HG03469 (cell line): ENCODE results near the gene KCNQ1.

Experiments used
- ATAC-seq: cut with Tn5 transposase; IDR thresholded peaks from one replicate; pipeline ENCODE4 v1.9.1; 2021; ENCODE audit warnings: mild to moderate bottlenecking, moderate library complexity, moderate number of reproducible peaks; ENCODE audit not compliant: unreplicated experiment

KCNQ1 gene

GRCh38 chr11:2781408-2782274, 336.8 kb downstream of the KCNQ1 start:
- no peak for ATAC-seq

- ATAC-seq: no peak
Observed at GRCh38 chr11:2782769-2783168, 338.0 kb downstream of the KCNQ1 start.

DNA sequence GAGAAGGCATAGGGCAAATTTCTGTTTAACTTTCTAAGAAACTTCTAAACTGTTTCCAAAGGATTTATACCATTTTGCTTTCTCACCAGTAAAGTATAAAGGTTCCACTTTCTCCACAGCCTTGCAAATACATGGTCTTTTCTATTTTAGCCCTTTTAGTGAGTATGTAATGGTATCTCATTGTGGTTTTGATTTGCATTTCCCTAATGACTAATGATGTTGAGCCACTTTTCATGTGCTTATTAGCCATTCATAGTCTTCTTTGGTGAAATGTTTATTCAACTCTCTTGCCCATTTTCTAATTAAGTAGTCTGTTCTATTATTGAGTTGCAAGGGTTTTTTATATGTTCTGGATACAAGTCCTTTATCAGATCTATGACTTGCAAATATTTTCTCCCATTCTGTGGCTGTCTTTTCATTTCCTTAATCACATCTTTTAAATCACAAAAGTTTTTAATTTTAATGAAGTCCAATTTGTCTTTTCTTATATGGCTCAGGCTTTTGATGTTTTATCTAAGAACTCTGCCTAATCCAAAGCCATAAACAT, 338.8 kb downstream of the KCNQ1 start:
- ATAC-seq: no peak

DNA sequence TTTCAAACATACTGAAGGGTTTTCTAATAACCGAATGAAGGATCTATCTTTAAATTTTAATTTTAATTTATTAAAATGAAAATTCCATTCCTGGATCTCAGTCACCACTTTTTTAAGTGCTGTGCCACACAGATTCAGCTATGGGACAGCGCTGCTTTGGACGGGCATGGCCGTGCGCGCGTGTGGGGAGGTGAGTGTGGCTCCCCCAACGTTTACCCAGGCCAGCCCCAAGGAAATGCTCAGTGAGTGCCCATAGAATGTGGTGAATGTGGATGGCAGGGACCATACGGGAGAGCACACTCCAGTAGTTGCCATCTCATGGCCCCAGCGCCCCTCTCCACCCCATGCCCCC, 343.0 kb downstream of the KCNQ1 start:
- ATAC-seq: no peak

DNA sequence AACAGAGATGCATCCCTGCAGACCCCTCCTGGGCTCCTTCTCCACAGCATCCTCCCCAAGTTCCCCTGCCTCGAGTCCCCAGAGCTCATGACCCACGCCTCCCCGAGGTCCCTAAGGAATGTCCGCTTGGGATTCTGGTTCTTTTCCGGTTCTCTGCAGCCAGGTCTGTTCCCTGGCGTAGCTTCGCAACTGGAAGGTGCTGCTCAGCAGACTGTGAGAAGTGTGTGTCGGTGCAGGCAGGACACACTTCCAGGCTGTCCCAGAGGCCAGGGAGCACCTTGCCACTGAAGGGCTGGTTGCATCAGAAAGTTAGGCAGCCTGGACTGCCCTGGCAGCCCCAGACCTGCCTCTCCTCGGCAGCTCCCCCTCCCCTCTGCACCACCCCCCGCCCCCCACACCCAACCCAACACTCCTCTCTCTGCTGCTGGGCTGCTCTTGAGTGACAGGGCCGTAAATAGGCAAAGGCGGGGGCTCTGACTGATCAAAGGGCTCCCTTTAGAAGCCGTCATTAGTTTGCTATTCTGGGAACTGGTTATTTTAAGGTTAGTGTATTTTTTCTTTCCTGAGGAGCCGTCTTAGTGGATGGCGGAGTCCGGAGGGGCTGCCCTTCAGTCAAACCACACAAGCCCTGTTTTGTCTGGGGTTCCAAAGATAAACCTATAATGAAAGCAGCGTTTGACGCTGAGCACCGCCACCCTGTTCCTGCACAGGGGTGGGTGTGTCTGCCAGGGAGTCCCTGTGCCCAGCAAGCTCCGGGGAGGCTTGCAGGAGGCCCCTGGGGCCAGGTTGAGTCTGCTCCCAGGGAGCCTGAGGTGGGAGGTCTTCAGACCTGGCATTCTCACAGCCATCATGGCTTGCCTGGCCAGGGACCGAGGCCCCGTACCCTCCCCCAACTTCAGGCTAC, 343.6 kb downstream of the KCNQ1 start:
- no peak for ATAC-seq

GRCh38 chr11:2789331-2789730, 344.5 kb downstream of the KCNQ1 start:
- no peak for ATAC-seq

- ATAC-seq: no peak
Observed at GRCh38 chr11:2789791-2790567, 345.2 kb downstream of the KCNQ1 start.

DNA sequence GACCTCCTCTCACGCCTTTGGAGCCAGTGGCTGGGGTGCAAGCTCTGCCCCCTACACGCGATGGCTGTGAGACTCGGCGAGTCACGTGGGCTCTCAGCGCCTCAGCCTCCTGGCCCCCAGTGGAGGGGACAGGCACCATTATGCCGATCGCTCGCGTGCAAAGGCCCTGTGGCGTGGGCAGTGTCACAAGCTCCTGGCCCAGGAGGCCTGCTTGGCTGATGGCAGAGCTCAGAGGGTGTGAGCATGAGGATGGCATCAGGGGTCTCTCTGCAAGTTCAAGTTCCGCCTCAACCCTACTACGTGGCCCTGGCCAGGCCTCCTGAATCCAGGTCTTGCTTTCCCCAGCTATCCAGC, 345.7 kb downstream of the KCNQ1 start:
- ATAC-seq: no peak

DNA sequence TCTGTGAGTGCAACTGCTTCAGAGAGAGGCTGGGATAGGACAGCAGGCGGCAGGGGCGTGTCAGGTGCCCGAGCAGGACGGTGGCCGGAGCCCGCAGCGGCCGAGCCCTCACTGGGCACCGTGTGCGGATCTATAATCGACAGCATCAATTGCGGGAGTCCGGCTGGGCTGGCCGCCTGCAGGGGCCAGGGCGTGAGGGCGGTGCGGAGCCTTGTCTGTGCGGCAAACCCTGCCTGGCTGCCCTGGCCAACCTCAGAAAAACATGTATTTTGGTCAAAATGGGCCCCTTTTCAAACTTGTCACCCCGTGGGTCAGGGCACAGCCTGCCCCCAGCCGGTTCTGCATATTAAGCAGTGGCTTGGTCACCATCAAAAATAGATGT, 346.3 kb downstream of the KCNQ1 start:
- ATAC-seq: no peak

DNA sequence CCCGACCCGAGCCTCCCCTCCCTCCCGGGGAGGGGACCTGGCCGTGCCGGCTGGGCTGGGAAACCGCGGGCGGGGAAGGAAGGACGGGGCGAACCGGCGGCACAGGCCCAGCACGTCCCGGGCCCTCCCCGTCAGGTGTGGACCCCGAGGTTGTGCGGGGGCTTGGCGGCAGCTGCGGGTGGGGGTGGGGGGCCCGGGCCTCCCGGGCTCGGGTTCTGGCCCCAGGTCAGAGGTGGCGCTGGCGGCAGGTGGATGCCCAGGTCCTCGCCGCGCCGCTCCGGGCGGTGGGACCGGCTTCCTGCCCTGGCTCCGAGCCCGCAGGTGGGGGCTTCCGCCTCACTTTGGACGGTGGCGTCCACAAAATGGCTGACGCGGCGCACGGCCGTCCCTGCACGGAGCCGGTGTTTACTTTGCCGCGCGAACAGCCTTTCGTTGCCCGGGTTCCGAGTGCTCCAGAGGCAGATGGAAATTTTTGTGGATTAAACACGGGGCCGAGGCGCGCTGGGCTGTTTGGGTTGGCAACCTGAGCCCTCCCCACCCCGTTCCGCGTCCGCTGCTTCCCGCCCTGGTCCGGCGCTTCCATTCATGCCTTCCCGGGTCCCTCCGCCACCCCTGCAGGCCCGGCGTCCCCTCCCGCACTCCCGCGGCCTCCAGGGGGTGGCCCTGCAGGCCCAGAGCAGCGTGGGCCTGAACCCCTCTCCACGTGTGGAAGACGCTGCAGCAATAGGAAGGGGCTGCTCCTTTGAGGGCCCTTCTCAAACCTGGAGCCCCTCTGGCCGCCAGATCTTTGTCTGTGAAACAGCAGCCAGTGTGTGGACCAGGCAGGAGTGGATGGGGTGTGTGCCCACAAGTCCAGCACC, 346.9 kb downstream of the KCNQ1 start:
- ATAC-seq: no peak

- no peak for ATAC-seq
Observed at GRCh38 chr11:2792381-2793250, 347.8 kb downstream of the KCNQ1 start.

GRCh38 chr11:2793701-2794045, 348.9 kb downstream of the KCNQ1 start:
- no peak for ATAC-seq

DNA sequence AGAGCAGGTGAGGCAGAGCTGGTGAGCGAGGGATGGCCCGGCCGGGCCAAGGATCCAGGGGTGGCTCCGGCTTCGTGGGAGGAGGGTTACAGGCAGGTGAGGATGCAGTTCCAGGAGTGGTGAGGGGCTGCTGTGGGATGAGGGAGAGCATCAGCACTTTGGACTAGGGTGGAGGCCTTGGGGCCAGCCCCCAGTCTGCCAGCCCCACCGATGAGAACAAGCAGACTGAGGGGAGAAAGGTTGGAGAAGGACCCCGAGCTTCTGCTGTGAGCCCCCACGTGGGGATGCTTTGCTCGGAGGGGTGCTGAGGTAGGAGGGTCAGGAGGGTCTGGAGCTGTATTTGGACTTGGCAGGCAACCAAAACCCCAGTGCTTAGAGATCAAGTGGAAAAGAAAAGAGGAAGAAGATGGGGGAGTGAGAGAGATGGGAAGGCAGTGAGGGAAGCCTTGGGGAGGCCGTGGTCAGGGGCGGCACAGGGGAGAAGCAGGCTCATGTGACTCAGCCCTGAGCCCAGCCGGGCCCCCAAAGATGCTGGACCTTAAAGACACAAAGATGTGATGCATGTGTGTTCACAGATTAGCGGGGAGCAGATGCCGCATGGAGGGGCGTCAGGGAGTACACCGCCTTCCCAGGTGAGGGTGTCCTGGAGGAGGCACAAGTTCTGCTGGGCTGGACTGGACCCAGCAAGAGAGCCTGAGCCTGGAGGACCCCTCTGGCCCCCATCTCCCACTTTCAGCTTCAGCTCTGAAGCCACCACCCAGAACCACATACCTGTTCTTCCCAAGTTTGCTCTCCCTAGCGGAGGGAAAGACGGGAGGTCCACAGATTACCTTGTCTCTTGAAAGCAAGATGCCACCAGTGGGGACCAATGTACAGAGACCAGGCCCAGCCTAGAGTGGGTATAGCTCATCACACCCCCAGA, 349.5 kb downstream of the KCNQ1 start:
- no peak for ATAC-seq

GRCh38 chr11:2794968-2795322, 350.1 kb downstream of the KCNQ1 start:
- ATAC-seq: no peak

- no peak for ATAC-seq
Observed at GRCh38 chr11:2795491-2795991, 350.7 kb downstream of the KCNQ1 start.

DNA sequence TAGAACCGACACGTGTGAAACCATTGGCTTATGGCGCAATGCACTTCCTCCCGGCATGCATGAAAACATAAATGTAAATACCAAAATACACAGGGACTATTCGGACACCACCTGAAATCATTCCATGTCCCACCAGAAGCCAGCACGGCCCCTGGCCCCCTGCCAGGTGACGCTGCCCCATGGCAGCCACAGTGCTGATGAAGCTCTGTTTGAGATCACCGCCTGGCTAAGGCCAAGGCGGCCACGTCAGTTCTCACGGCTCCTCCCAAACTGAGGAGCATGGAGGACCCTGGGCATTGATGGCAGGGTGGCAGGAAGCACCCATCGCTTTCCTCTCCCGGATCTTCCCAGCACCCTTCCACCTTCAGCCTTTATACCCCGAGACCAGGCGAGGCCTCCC, 351.3 kb downstream of the KCNQ1 start:
- ATAC-seq: no peak

DNA sequence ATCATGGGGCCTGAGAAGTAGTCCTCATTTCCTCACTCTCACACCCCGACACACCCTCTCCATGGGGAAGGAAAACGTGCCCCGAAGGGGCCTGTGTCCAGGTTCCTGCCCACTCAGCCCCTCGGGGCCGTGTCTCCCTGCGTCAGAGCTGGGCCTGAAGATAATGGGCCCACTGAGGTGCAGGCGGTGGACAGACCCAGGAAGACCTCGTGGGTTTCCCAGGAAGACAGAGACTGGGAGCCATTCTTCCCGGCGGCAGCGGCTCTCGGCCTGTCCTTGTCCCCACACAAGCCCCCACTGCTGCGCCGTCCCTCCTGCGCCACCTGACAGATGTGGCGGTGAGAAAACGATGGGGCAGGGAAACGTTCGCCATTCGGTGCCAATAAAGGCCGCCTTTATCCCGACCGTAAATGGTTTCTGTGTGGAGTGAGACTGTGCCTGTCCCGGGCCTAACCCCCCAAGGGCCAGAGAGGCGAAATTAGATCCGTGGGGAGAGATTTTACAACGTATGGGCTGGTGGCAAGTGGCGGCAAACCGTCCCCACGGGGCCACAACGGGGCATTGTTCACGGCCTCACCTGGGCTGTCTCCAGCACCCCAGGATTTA, 351.8 kb downstream of the KCNQ1 start:
- ATAC-seq: no peak
